Heart left ventricle (tissue), 13 donors: ENCODE data around the gene HERC2.

Experiments
- CTCF ChIP-seq, 12 donors: fragments of 200-600 bp; sonication (generic) in 4 of 12; IDR thresholded peaks; one replicate each; pipeline versions ENCODE4 v1.5.0 to v1.8.0; 2018 to 2022; ENCODE audit warnings: antibody characterized with exemption in 12 of 12, mild to moderate bottlenecking in 5 of 12
- POLR2A ChIP-seq, 2 donors: fragments of 450-650 bp; IDR thresholded peaks; one replicate each; pipeline ENCODE4 v1.6.1; 2017; ENCODE audit warnings: antibody characterized with exemption in 2 of 2, mild to moderate bottlenecking in 2 of 2, moderate library complexity in 2 of 2
- donor health status: ischemic (EF 13 %, LVEDD 7.1; RV severe dilation, severe dysfunction).
- donor health status: DM: no; HTN: yes; CAD: no.
- donor health status: DM: no; HTN: no; CAD: no.
- donor health status: ischemic (EF 25% LVEDD 6.9; RV normal size, moderate dysfunction).
- donor health status: ischemic (EF 25% LVEDD 5.7; RV mildly dilated, moderate dysfunction).
- donor health status: ischemic (EF 35%, LVEDD 5.7; RV mildly dilated, moderate dysfunction).
- donor health status: nonischemic (EF 11% LVEDD 7.7; RV severe dilation, severe dysfunction).
- donor health status: DM: yes; HTN: yes; CAD: no.
- donor health status: PGD.
- donor health status: ischemic (EF 29% LVEDD 5.4; RV normal size, mild dysfunction).
- donor health status: nonischemic (EF 23%, LVEDD 6.1; RV moderate dilation, normal function).

GRCh38 chr15:28262438-28262837, 59.5 kb downstream of the HERC2 start:
- no peak for TF ChIP-seq CTCF (IDR thresholded peaks at IDR 0.05)
- no peak for TF ChIP-seq POLR2A (IDR thresholded peaks at IDR 0.05)
